ENCODE data around the gene UBR4. TPM values are rescaled to one million over a fixed set of nuclear protein-coding genes. Genes with fewer than 3 reads are reported as not detected.

The UBR4 gene
- total RNA-seq, 2 experiments from 2014 or later = 121 to 126 TPM

GRCh38 chr1:19109545-19109944 lies 100.5 kb downstream of the UBR4 start:
- Histone ChIP-seq H3K4me1 (ENCODE audit: insufficient read depth, low read length, poor library complexity, severe bottlenecking) (no peaks in the 10 kb centered on the region), H3K27ac (ENCODE audit: low read depth, low read length, poor library complexity, severe bottlenecking) (no peak overlapping the region), H3K36me3 (ENCODE audit: insufficient read depth, low read length) (peaks cover 100% of the 10 kb centered on the region), H4K20me1 (ENCODE audit: insufficient read depth, low read length) (no peaks in the 10 kb centered on the region; the same call in 1 of the 2 replicates), H3K9me3 (ENCODE audit: low read length) (no peaks in the 10 kb centered on the region), H2AFZ (ENCODE audit: low read length) (no peak overlapping the region), H3K4me2 (ENCODE audit: low read length) (no peak overlapping the region), H3K4me3 (ENCODE audit: low read depth, low read length, poor library complexity, severe bottlenecking) (no peak overlapping the region), H3K9me2 (ENCODE audit: insufficient read depth, low read length) (no peaks in the 10 kb centered on the region), H3K79me2 (ENCODE audit: insufficient read depth, low read depth, low read length) (no peaks in the 10 kb centered on the region)
- CTCF ChIA-PET (ENCODE audit: unreplicated experiment) = no interaction called here
- intact Hi-C loops (cut with micrococcal nuclease; ENCODE audit: unreplicated experiment) = no loop called here
- BruUV-seq (replicated peaks) = no TSS peak
- POLR2A ChIA-PET = no interaction called here
- TF ChIP-seq EZH2phosphoT487 (IDR thresholded peaks at IDR 0.05; ENCODE audit: borderline replicate concordance, low read depth, low read length) (no peak), CTCF (conservative IDR thresholded peaks at IDR 0.05; ENCODE audit: low read length) (no peak)
- no peak for DNase-seq (ENCODE audit: low spot score)

- no peaks in the 10 kb centered on the region; the same call in 1 of the 2 replicates for H4K20me1 ChIP-seq (ENCODE audit: insufficient read depth, low read length)
- ChIA-PET POLR2A (no interaction called here), CTCF (ENCODE audit: unreplicated experiment) (no interaction called here)
- intact Hi-C loops (cut with micrococcal nuclease; ENCODE audit: unreplicated experiment) = no loop called here
- H3K4me2 ChIP-seq (ENCODE audit: low read length) = no peak overlapping the region
- no peak for DNase-seq (ENCODE audit: low spot score)
- TF ChIP-seq EZH2phosphoT487 (IDR thresholded peaks at IDR 0.05; ENCODE audit: borderline replicate concordance, low read depth, low read length) (no peak), CTCF (conservative IDR thresholded peaks at IDR 0.05; ENCODE audit: low read length) (no peak)
- H3K9me3 ChIP-seq (ENCODE audit: low read length) = no peaks in the 10 kb centered on the region
- no peaks in the 10 kb centered on the region for H3K9me2 ChIP-seq (ENCODE audit: insufficient read depth, low read length)
- no peak overlapping the region for H2AFZ ChIP-seq (ENCODE audit: low read length)
- peaks cover 100% of the 10 kb centered on the region for H3K36me3 ChIP-seq (ENCODE audit: insufficient read depth, low read length)
- no peak overlapping the region for H3K4me3 ChIP-seq (ENCODE audit: low read depth, low read length, poor library complexity, severe bottlenecking)
- BruUV-seq (replicated peaks) = no TSS peak
- H3K79me2 ChIP-seq (ENCODE audit: insufficient read depth, low read depth, low read length) = no peaks in the 10 kb centered on the region
- H3K27ac ChIP-seq (ENCODE audit: low read depth, low read length, poor library complexity, severe bottlenecking) = no peak overlapping the region
- H3K4me1 ChIP-seq (ENCODE audit: insufficient read depth, low read length, poor library complexity, severe bottlenecking) = no peaks in the 10 kb centered on the region
Observed at GRCh38 chr1:19101244-19101643, 108.8 kb downstream of the UBR4 start.

GRCh38 chr1:19100028-19100427 lies 110.0 kb downstream of the UBR4 start:
- no peak overlapping the region for H3K4me2 ChIP-seq (ENCODE audit: low read length)
- H3K4me3 ChIP-seq (ENCODE audit: low read depth, low read length, poor library complexity, severe bottlenecking) = no peak overlapping the region
- no peaks in the 10 kb centered on the region for H3K9me2 ChIP-seq (ENCODE audit: insufficient read depth, low read length)
- CTCF ChIA-PET (ENCODE audit: unreplicated experiment) = no interaction called here
- H3K79me2 ChIP-seq (ENCODE audit: insufficient read depth, low read depth, low read length) = no peaks in the 10 kb centered on the region
- no TSS peak for BruUV-seq (replicated peaks)
- DNase-seq (ENCODE audit: low spot score) = no peak
- POLR2A ChIA-PET = no interaction called here
- H3K4me1 ChIP-seq (ENCODE audit: insufficient read depth, low read length, poor library complexity, severe bottlenecking) = no peaks in the 10 kb centered on the region
- intact Hi-C loops (cut with micrococcal nuclease; ENCODE audit: unreplicated experiment) = no loop called here
- peaks cover 100% of the 10 kb centered on the region for H3K36me3 ChIP-seq (ENCODE audit: insufficient read depth, low read length)
- no peaks in the 10 kb centered on the region; the same call in 1 of the 2 replicates for H4K20me1 ChIP-seq (ENCODE audit: insufficient read depth, low read length)
- H3K9me3 ChIP-seq (ENCODE audit: low read length) = no peaks in the 10 kb centered on the region
- TF ChIP-seq EZH2phosphoT487 (IDR thresholded peaks at IDR 0.05; ENCODE audit: borderline replicate concordance, low read depth, low read length) (no peak), CTCF (conservative IDR thresholded peaks at IDR 0.05; ENCODE audit: low read length) (no peak)
- H3K27ac ChIP-seq (ENCODE audit: low read depth, low read length, poor library complexity, severe bottlenecking) = no peak overlapping the region
- no peak overlapping the region for H2AFZ ChIP-seq (ENCODE audit: low read length)

Measured in OCI-LY7 (cell line).